GM18505 (cell line): Measurements from ENCODE around the gene FGF1.
A peak's percentile ranks its signal among the peaks of the same experiment; 100 is the strongest.

Source experiments
- ATAC-seq: cut with Tn5 transposase; IDR thresholded peaks from one replicate; pipeline ENCODE4 v1.9.1; 2021; ENCODE audit not compliant: unreplicated experiment
- POLR2A ChIP-seq: IDR thresholded peaks from 4 replicates; pipeline ENCODE4 v1.6.1; 2011; ENCODE audit warnings: borderline replicate concordance; ENCODE audit not compliant: insufficient read depth, insufficient read length; ENCODE audit errors: extremely low read depth

Gene FGF1

GRCh38 chr5:142671801-142672200 is 14.1 kb downstream of the FGF1 start:
- no peak for TF ChIP-seq POLR2A
- ATAC-seq, result no peak

DNA sequence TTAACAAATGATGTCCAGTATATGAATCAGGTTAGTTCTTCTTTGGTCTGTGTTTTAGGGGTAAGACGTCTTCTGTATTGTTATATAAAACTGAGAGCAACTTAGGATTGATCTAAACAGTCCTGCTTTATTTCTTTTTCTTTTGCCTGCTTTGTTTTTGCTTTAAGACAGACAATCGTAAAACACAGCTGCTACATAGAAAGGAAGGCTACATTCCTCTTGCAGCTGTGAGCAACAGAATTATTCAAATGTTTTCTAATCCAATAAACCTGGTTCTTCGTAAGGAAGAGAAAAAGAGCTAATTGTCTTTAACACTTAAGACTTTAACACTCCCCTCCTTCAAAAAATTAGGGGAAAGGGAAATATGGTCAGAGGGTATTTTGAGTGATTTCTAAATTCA is 14.6 kb downstream of the FGF1 start:
- ATAC-seq, result no peak
- TF ChIP-seq POLR2A, result no peak

GRCh38 chr5:142670804-142671203 is 15.1 kb downstream of the FGF1 start:
- TF ChIP-seq POLR2A, result no peak
- ATAC-seq, result no peak

GRCh38 chr5:142669477-142669876 is 16.4 kb downstream of the FGF1 start:
- no peak for ATAC-seq
- TF ChIP-seq POLR2A, result no peak

GRCh38 chr5:142668336-142668735 is 17.6 kb downstream of the FGF1 start:
- no peak for ATAC-seq
- no peak for TF ChIP-seq POLR2A

DNA sequence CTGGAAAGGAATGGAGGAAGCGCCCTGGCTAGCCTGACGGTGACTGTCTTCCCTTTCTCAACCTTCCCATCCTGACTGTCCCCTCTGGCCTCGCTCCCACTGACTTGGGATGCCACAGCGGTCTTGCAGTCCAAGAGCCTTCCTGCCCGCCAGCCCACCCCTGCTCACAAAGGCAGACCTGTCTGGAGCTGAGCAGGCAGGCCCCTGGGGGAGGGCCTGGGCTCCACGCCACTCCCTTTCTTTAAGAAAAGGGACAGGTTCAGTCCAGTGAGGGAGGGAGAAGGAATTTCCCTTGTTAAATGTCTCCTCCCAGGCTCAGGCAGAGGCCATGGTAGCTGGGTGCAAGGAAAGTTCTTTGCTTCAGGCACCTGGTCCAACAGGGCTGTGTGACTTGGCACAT is 18.1 kb downstream of the FGF1 start:
- no peak for ATAC-seq
- TF ChIP-seq POLR2A, result no peak

GRCh38 chr5:142664636-142665035 is 21.3 kb downstream of the FGF1 start:
- ATAC-seq, result no peak
- TF ChIP-seq POLR2A, result no peak

DNA sequence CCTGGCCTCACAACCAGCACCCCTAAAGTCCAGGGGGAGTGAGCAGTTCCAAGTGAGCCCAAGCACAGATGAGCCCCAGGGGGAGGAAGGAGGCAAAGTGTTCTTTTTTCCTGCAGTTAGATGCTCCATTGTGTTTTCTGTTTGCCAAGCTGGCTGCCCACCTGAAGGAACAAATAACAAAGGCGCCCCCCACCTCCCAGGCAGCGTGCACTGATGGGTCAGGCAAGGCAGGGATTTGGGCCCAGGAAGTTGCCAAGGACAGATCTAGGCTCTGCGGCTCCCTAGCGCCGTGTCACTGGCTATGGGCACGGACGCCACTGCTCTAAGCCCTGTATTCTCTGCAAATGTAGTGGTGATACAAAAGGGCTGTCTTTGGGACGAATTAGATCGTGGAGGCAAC is 21.8 kb downstream of the FGF1 start:
- no peak for TF ChIP-seq POLR2A
- ATAC-seq, result no peak

DNA sequence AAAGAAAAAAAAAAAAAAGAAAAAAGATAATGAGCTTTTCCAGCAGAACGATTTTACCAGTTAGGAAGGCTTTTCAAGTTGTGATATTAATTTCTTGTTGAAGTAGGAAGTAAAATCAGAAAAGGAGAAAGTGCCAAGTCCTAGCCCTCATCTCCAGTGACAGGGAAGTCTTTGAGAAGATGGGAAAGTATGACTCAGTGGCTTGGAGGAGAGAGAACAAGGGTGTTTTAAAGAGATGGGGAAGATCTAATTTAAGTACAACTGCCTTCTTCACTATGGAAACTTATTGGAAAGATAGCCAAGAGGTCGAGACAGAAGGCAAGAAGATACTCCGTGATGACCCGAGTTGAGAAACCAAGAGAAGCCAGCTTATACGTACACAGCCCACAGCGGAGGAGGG is 22.6 kb downstream of the FGF1 start:
- ATAC-seq, result no peak
- no peak for TF ChIP-seq POLR2A

- TF ChIP-seq POLR2A, result no peak
- ATAC-seq, result no peak
Observed at GRCh38 chr5:142661957-142662356, 23.9 kb downstream of the FGF1 start.

DNA sequence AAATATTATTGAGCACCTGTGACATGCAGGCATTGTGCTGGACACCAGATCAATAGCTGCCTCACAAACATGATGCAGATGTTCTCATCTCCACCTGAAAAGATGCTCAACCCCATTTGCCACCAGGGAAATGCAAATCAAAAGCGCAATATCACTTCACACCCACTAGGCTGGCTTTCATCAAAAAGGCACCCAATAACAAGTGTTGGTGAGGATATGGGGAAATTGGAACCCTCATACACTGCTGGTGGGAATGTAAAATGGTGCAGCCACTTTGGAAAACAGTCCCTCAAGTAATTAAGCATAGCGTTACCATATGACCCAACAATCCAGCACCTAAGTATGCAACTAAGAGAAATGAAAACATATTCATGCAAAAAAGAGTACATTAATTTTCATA is 24.7 kb downstream of the FGF1 start:
- no peak for TF ChIP-seq POLR2A
- no peak for ATAC-seq

DNA sequence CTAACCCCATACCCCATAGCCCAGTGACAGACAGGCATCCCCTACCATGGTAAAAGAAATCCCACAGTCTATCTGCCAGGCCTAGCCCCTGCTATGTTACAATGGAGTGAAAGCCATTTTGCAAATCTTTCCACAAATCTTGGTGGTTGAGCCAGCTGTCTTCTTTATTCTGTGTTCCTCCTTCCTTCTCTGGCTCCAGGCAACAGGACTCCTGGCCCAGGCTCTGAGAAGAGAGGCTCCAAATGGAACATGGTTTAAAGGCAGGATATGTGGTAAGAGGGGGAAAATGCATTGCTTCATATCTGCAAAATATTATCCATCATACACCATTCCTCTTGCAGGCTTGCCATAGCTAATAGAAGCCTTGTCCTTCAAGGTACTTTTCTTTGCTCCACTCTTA is 25.2 kb downstream of the FGF1 start:
- no peak for ATAC-seq
- no peak for TF ChIP-seq POLR2A

DNA sequence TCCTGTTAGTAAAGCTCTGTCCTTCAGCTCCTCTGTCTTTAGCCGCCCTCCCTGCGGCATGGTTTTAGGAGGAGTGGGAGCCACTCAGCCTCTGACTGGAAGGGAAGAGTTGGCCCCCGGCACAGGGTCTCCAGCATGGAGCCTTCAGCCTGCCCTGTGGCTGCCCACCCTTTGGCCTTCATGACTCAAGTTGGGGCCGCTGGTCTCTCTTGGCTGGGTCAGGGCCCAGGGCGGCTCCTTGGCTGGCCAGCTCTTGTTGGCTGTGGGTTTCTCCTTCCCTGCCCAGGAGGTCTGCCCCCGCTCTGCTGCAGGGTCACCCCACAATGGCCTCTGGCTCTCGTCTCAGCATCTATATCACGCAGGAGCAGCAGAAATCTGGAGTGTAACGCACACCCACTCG is 25.7 kb downstream of the FGF1 start:
- TF ChIP-seq POLR2A, result no peak
- ATAC-seq, result no peak

- no peak for ATAC-seq
- TF ChIP-seq POLR2A, result no peak
Observed at GRCh38 chr5:142659405-142659804, 26.5 kb downstream of the FGF1 start.

DNA sequence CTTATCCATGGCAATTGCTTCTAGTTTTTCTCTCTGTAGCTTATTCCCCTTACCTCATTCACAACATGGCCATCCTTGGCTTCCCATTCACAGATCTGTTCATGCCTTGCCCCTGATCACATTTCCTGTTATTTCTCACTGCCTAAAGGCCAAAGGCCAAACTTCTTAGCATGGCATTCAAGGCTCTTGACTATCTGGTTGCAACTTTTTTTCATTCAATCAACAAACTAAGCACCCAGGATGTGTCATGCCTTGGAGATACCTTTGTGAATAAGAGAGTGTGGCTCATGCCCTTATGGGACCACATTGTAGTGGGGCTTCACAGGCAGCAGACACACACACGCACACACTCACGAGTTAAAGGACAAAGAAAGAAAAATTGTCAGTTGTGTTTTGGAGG is 27.6 kb downstream of the FGF1 start:
- no peak for ATAC-seq
- TF ChIP-seq POLR2A, result no peak

- no peak for TF ChIP-seq POLR2A
- no peak for ATAC-seq
Observed at GRCh38 chr5:142657446-142657845, 28.4 kb downstream of the FGF1 start.

GRCh38 chr5:142655339-142656267 is 30.3 kb downstream of the FGF1 start:
- TF ChIP-seq POLR2A, result no peak
- peak; percentile 86 for ATAC-seq
